Gastrocnemius medialis (tissue), 4 donors: ENCODE results near the gene ZP4. TPM values are rescaled to one million over a fixed set of nuclear protein-coding genes. Genes with fewer than 3 reads are reported as not detected.

Experiments
- ATAC-seq, 2 donors: fragments of 150-250 bp; one replicate each; pipeline ENCODE4 v1.9.1; 2016
- DNase-seq, 2 donors: peaks; one replicate each; pipeline ENCODE4 v3.0.0-alpha.2; 2019
- H3K27ac ChIP-seq, 4 donors: fragments of 200-600 bp; sonication (generic); 1 replicate in 1 of 4; 2 replicates in 3 of 4; pipeline ENCODE4 v1.5.1; 2016 to 2018; ENCODE audit warnings: mild to moderate bottlenecking in 2 of 4, moderate library complexity in 1 of 4
- H3K27me3 ChIP-seq, 3 donors: fragments of 200-600 bp; sonication (generic) in 2 of 3; 1 replicate in 1 of 3; 2 replicates in 2 of 3; pipeline versions ENCODE4 v1.5.1 to v1.6.0; 2016 to 2019; ENCODE audit warnings: mild to moderate bottlenecking in 1 of 3, moderate library complexity in 1 of 3
- H3K36me3 ChIP-seq, 2 donors: fragments of 200-600 bp; sonication (generic) in 1 of 2; one replicate each; pipeline ENCODE4 v1.5.1; 2017 to 2018
- H3K4me1 ChIP-seq, 2 donors: fragments of 200-600 bp; sonication (generic) in 1 of 2; one replicate each; pipeline ENCODE4 v1.5.1; 2016 to 2017; ENCODE audit warnings: mild to moderate bottlenecking in 2 of 2
- H3K4me3 ChIP-seq, 4 donors: fragments of 200-600 bp; sonication (generic) in 3 of 4; 1 replicate in 1 of 4; 2 replicates in 3 of 4; pipeline ENCODE4 v1.5.1; 2016 to 2019; ENCODE audit warnings: mild to moderate bottlenecking in 2 of 4
- H3K9me3 ChIP-seq, 3 donors: fragments of 200-600 bp; sonication (generic) in 2 of 3; 1 replicate in 1 of 3; 2 replicates in 2 of 3; pipeline ENCODE4 v1.5.1; 2016 to 2019
- CTCF ChIP-seq, 5 experiments: fragments of 450-650 bp in 3 of 5; fragments of 200-600 bp in 2 of 5; sonication (generic) in 2 of 5; IDR thresholded peaks in 4 of 5; conservative IDR thresholded peaks in 1 of 5; 1 replicate in 4 of 5; 2 replicates in 1 of 5; pipeline ENCODE4 v1.5.1; 2016 to 2019; ENCODE audit warnings: antibody characterized with exemption in 5 of 5, mild to moderate bottlenecking in 3 of 5, moderate library complexity in 3 of 5
- POLR2A ChIP-seq, 2 donors: fragments of 450-650 bp; IDR thresholded peaks; one replicate each; pipeline ENCODE4 v1.6.1; 2017; ENCODE audit warnings: antibody characterized with exemption in 2 of 2, mild to moderate bottlenecking in 2 of 2, moderate library complexity in 2 of 2
- in situ Hi-C, 4 donors: fragments of 200-750 bp; cut with MboI; loops; one replicate each; pipeline versions ENCODE4 v1.15.0 to v1.8.0; 2017; ENCODE audit warnings: low sequenced_read_pairs in 4 of 4
- intact Hi-C: fragments of 100-400 bp; cut with DNase I; formaldehyde crosslinking; loops from one replicate; pipeline ENCODE4 v1.15.1; 2023; ENCODE audit warnings: low total_unique reads
- total RNA-seq, 4 donors: library from RNA; depleted of rRNA; stranded (reverse); fragments of >200 nt; gene quantifications; one replicate each; pipeline versions ENCODE4 v1.1.0 to v1.2.3, GENCODE V29; 2016

ZP4 gene
- total RNA-seq, 4 donors from 2014 or later = not detected

GRCh38 chr1:237903961-237904360 lies 13.2 kb upstream of the ZP4 start:
- no peak for TF ChIP-seq POLR2A (IDR thresholded peaks at IDR 0.05)
- TF ChIP-seq CTCF (IDR thresholded peaks at IDR 0.05 in 4 of 5, conservative IDR thresholded peaks at IDR 0.05 in 1 of 5) = no peak
- DNase-seq (no peak), ATAC-seq (no peak)
- no peak overlapping the region for H3K27ac ChIP-seq
- in situ Hi-C loops = no loop called here
- H3K27me3 ChIP-seq = no peaks in the 10 kb centered on the region
- intact Hi-C loops = no loop called here
- H3K9me3 ChIP-seq = no peaks in the 10 kb centered on the region
- H3K4me3 ChIP-seq = no peak overlapping the region
- H3K4me1 ChIP-seq = no peaks in the 10 kb centered on the region
- no peaks in the 10 kb centered on the region for H3K36me3 ChIP-seq

- intact Hi-C loops = no loop called here
- Histone ChIP-seq H3K36me3 (no peaks in the 10 kb centered on the region), H3K4me1 (no peaks in the 10 kb centered on the region), H3K27ac (no peak overlapping the region), H3K4me3 (no peak overlapping the region), H3K27me3 (no peaks in the 10 kb centered on the region), H3K9me3 (no peaks in the 10 kb centered on the region)
- TF ChIP-seq CTCF (IDR thresholded peaks at IDR 0.05 in 4 of 5, conservative IDR thresholded peaks at IDR 0.05 in 1 of 5) (no peak), POLR2A (IDR thresholded peaks at IDR 0.05) (no peak)
- in situ Hi-C loops = no loop called here
- ATAC-seq (no peak), DNase-seq (no peak)
These were observed 12.4 kb upstream of the ZP4 start for GRCh38 chr1:237902960-237903743.

- no peak for ATAC-seq
- in situ Hi-C loops = no loop called here
- no peak for DNase-seq
These were observed 10.7 kb upstream of the ZP4 start for GRCh38 chr1:237901299-237901934.

GRCh38 chr1:237895630-237896029 lies 4.9 kb upstream of the ZP4 start:
- in situ Hi-C loops (no loop called here), intact Hi-C loops (no loop called here)
- H3K9me3 ChIP-seq = no peaks in the 10 kb centered on the region
- no peaks in the 10 kb centered on the region for H3K4me1 ChIP-seq
- TF ChIP-seq POLR2A (IDR thresholded peaks at IDR 0.05) = no peak
- TF ChIP-seq CTCF (IDR thresholded peaks at IDR 0.05 in 4 of 5, conservative IDR thresholded peaks at IDR 0.05 in 1 of 5) = no peak
- H3K27me3 ChIP-seq = no peaks in the 10 kb centered on the region
- H3K27ac ChIP-seq = no peak overlapping the region
- DNase-seq = no peak
- no peaks in the 10 kb centered on the region for H3K36me3 ChIP-seq
- ATAC-seq = no peak
- no peak overlapping the region for H3K4me3 ChIP-seq

More at GRCh38 chr1:237901299-237901934, 10.7 kb upstream of the ZP4 start:
- Histone ChIP-seq H3K27me3 (no peaks in the 10 kb centered on the region), H3K9me3 (no peaks in the 10 kb centered on the region), H3K27ac (no peak overlapping the region), H3K36me3 (no peaks in the 10 kb centered on the region), H3K4me3 (no peak overlapping the region), H3K4me1 (no peaks in the 10 kb centered on the region)
- intact Hi-C loops = no loop called here
- TF ChIP-seq CTCF (IDR thresholded peaks at IDR 0.05 in 4 of 5, conservative IDR thresholded peaks at IDR 0.05 in 1 of 5) (no peak), POLR2A (IDR thresholded peaks at IDR 0.05) (no peak)
